Activated CD8-positive, alpha-beta memory T cell treated with anti-CD3 and anti-CD28 coated beads, Interleukin-2, amount 10 ng/mL, durations not matched to agents 7 days and 5 days (primary cell): ENCODE results near the gene ST8SIA1. TPM values are rescaled to one million over a fixed set of nuclear protein-coding genes. Genes with fewer than 3 reads are reported as not detected.
"Not testable (repeated sequence)": the region's sequence is repeated elsewhere in the genome, so short reads cannot be mapped to it uniquely, and the experiment has no call there.

ENCODE experiments used
- ATAC-seq: fragments of 150-1000 bp; cut with Tn5 transposase; one replicate; pipeline ENCODE4 v1.10.0; 2021; ENCODE audit warnings: moderate library complexity
- CTCF ChIA-PET: fragments of 350-600 bp; sonication (Branson Sonifier 250); formaldehyde crosslinking; loops from one replicate; lab custom pipeline; 2021; ENCODE audit warnings: antibody characterized with exemption; lab: Charles Lee
- DNase-seq: peaks from one replicate; pipeline ENCODE4 v3.0.0-alpha.2; 2020
- H3K27ac Mint-ChIP-seq: one replicate; pipeline ENCODE4 v1.8.0; 2021; ENCODE audit warnings: mild to moderate bottlenecking, mixed read lengths
- H3K27me3 Mint-ChIP-seq: one replicate; pipeline ENCODE4 v1.8.0; 2021; ENCODE audit warnings: mixed read lengths
- H3K36me3 Mint-ChIP-seq: one replicate; pipeline ENCODE4 v1.8.0; 2021; ENCODE audit warnings: mild to moderate bottlenecking, mixed read lengths
- H3K4me1 Mint-ChIP-seq: one replicate; pipeline ENCODE4 v1.8.0; 2021; ENCODE audit warnings: mixed read lengths
- H3K4me3 Mint-ChIP-seq: one replicate; pipeline ENCODE4 v1.8.0; 2021; ENCODE audit warnings: mild to moderate bottlenecking, moderate library complexity, mixed read lengths
- H3K9me3 Mint-ChIP-seq: one replicate; pipeline ENCODE4 v1.8.0; 2022; ENCODE audit warnings: low read depth, mixed read lengths
- total RNA-seq, 2 experiments: library from RNA; stranded (reverse); gene quantifications; one replicate each; pipeline ENCODE4 v1.2.3, GENCODE V29; 2021

ST8SIA1 gene
- total RNA-seq, result 1 to 10 TPM; 2.7 to 4.6 TPM

- DNase-seq (peak; percentile 76), ATAC-seq (peak; percentile 48)
- Mint-ChIP-seq H3K4me1 (peaks cover 26% of the 10 kb centered on the region), H3K27ac (peak within 1 kb of the TSS; percentile 82), H3K9me3 (no peaks in the 10 kb centered on the region), H3K36me3 (no peaks in the 10 kb centered on the region), H3K4me3 (peak within 1 kb of the TSS; percentile 88), H3K27me3 (peaks cover 13% of the 10 kb centered on the region)
- CTCF ChIA-PET, result interaction anchor here (0.9 to 2.0 kb wide), 18 partner anchors 47 to 637 kb away, joined by 3 to 16 read pairs (median 6); no protein-coding TSS in a partner anchor
Measured at GRCh38 chr12:22334410-22335100, at the start of gene ST8SIA1. Gene ST8SIA1, minus strand, starts transcription at chr12:22334707. Its CDS starts 475 bp downstream, at chr12:22334232.

GRCh38 chr12:22380031-22380430 lies 45.5 kb upstream of the ST8SIA1 start:
- no peaks in the 10 kb centered on the region for H3K4me1 Mint-ChIP-seq
- H3K4me3 Mint-ChIP-seq, result no peak overlapping the region
- H3K9me3 Mint-ChIP-seq, result peaks cover 5% of the 10 kb centered on the region
- no peak for ATAC-seq
- no peak overlapping the region for H3K27ac Mint-ChIP-seq
- no peak for DNase-seq
- CTCF ChIA-PET, result no interaction called here
- H3K36me3 Mint-ChIP-seq, result peaks cover 3% of the 10 kb centered on the region
- H3K27me3 Mint-ChIP-seq, result no peaks in the 10 kb centered on the region

- DNase-seq, result no peak
- no peak overlapping the region for H3K27ac Mint-ChIP-seq
- no peaks in the 10 kb centered on the region for H3K36me3 Mint-ChIP-seq
- H3K4me3 Mint-ChIP-seq, result no peak overlapping the region
- H3K27me3 Mint-ChIP-seq, result no peaks in the 10 kb centered on the region
- no peaks in the 10 kb centered on the region for H3K4me1 Mint-ChIP-seq
- peaks cover 2% of the 10 kb centered on the region for H3K9me3 Mint-ChIP-seq
- CTCF ChIA-PET, result interaction anchor here (1.6 kb wide), 1 partner anchor 11 kb away, joined by 3 read pairs; no protein-coding TSS in a partner anchor
- ATAC-seq, result no peak
Measured at GRCh38 chr12:22377731-22378496, 43.4 kb upstream of the ST8SIA1 start.

- H3K36me3 Mint-ChIP-seq, DNase-seq, H3K27ac Mint-ChIP-seq, H3K9me3 Mint-ChIP-seq, CTCF ChIA-PET, H3K4me1 Mint-ChIP-seq, H3K27me3 Mint-ChIP-seq, H3K4me3 Mint-ChIP-seq, ATAC-seq: not testable (repeated sequence)
Measured at GRCh38 chr12:22376596-22377150, 42.2 kb upstream of the ST8SIA1 start.

GRCh38 chr12:22374508-22374907 lies 40.0 kb upstream of the ST8SIA1 start:
- H3K4me1 Mint-ChIP-seq, result no peaks in the 10 kb centered on the region
- DNase-seq, result no peak
- no peak for ATAC-seq
- CTCF ChIA-PET, result no interaction called here
- no peaks in the 10 kb centered on the region for H3K36me3 Mint-ChIP-seq
- H3K4me3 Mint-ChIP-seq, result no peak overlapping the region
- peaks cover 2% of the 10 kb centered on the region for H3K9me3 Mint-ChIP-seq
- H3K27me3 Mint-ChIP-seq, result no peaks in the 10 kb centered on the region
- H3K27ac Mint-ChIP-seq, result no peak overlapping the region

GRCh38 chr12:22372277-22372837 lies 37.9 kb upstream of the ST8SIA1 start:
- no peak overlapping the region for H3K27ac Mint-ChIP-seq
- no peak overlapping the region for H3K4me3 Mint-ChIP-seq

GRCh38 chr12:22366181-22366580 lies 31.7 kb upstream of the ST8SIA1 start:
- Mint-ChIP-seq H3K36me3 (no peaks in the 10 kb centered on the region), H3K4me3 (no peak overlapping the region), H3K27ac (no peak overlapping the region), H3K4me1 (no peaks in the 10 kb centered on the region), H3K27me3 (no peaks in the 10 kb centered on the region), H3K9me3 (peaks cover 7% of the 10 kb centered on the region)
- DNase-seq (no peak), ATAC-seq (no peak)
- CTCF ChIA-PET, result interaction anchor here (1.0 to 1.2 kb wide), 2 partner anchors 12 to 77 kb away, joined by 3 read pairs; no protein-coding TSS in a partner anchor

More at GRCh38 chr12:22372277-22372837, 37.9 kb upstream of the ST8SIA1 start:
- Mint-ChIP-seq H3K4me1 (no peaks in the 10 kb centered on the region), H3K27me3 (no peaks in the 10 kb centered on the region), H3K9me3 (peaks cover 4% of the 10 kb centered on the region), H3K36me3 (no peaks in the 10 kb centered on the region)
- ATAC-seq (no peak), DNase-seq (no peak)
- CTCF ChIA-PET, result no interaction called here

- H3K27ac Mint-ChIP-seq, result no peak overlapping the region
- H3K4me1 Mint-ChIP-seq, result no peaks in the 10 kb centered on the region
- no peaks in the 10 kb centered on the region for H3K36me3 Mint-ChIP-seq
- H3K4me3 Mint-ChIP-seq, result no peak overlapping the region
- DNase-seq (no peak), ATAC-seq (no peak)
- no peaks in the 10 kb centered on the region for H3K27me3 Mint-ChIP-seq
- CTCF ChIA-PET, result no interaction called here
- no peaks in the 10 kb centered on the region for H3K9me3 Mint-ChIP-seq
Measured at GRCh38 chr12:22361785-22362184, 27.3 kb upstream of the ST8SIA1 start.

- Mint-ChIP-seq H3K4me3 (no peak overlapping the region), H3K36me3 (no peaks in the 10 kb centered on the region)
Measured at GRCh38 chr12:22360774-22361173, 26.3 kb upstream of the ST8SIA1 start.

GRCh38 chr12:22357531-22357930 lies 23.0 kb upstream of the ST8SIA1 start:
- CTCF ChIA-PET, result no interaction called here
- Mint-ChIP-seq H3K4me1 (no peaks in the 10 kb centered on the region), H3K9me3 (no peaks in the 10 kb centered on the region), H3K27me3 (no peaks in the 10 kb centered on the region), H3K4me3 (no peak overlapping the region), H3K27ac (no peak overlapping the region), H3K36me3 (peaks cover 1% of the 10 kb centered on the region)
- no peak for DNase-seq
- ATAC-seq, result no peak

More at GRCh38 chr12:22360774-22361173, 26.3 kb upstream of the ST8SIA1 start:
- CTCF ChIA-PET, result no interaction called here
- no peak for DNase-seq
- Mint-ChIP-seq H3K27ac (no peak overlapping the region), H3K27me3 (no peaks in the 10 kb centered on the region), H3K4me1 (no peaks in the 10 kb centered on the region), H3K9me3 (no peaks in the 10 kb centered on the region)
- no peak for ATAC-seq

GRCh38 chr12:22356231-22356630 lies 21.7 kb upstream of the ST8SIA1 start:
- H3K4me3 Mint-ChIP-seq, result no peak overlapping the region
- no peaks in the 10 kb centered on the region for H3K9me3 Mint-ChIP-seq
- no peaks in the 10 kb centered on the region for H3K4me1 Mint-ChIP-seq
- DNase-seq, result no peak
- CTCF ChIA-PET, result interaction anchor here (1.2 kb wide), 2 partner anchors 21 to 89 kb away, joined by 3 read pairs; no protein-coding TSS in a partner anchor
- H3K27ac Mint-ChIP-seq, result no peak overlapping the region
- no peaks in the 10 kb centered on the region for H3K27me3 Mint-ChIP-seq
- no peak for ATAC-seq
- peaks cover 1% of the 10 kb centered on the region for H3K36me3 Mint-ChIP-seq

GRCh38 chr12:22355011-22355580 lies 20.6 kb upstream of the ST8SIA1 start:
- DNase-seq, result no peak
- no peaks in the 10 kb centered on the region for H3K4me1 Mint-ChIP-seq
- CTCF ChIA-PET, result interaction anchor here (0.5 to 1.2 kb wide), 3 partner anchors 19 to 514 kb away, joined by 3 read pairs; no protein-coding TSS in a partner anchor
- peaks cover 1% of the 10 kb centered on the region for H3K36me3 Mint-ChIP-seq
- H3K27ac Mint-ChIP-seq, result no peak overlapping the region
- H3K9me3 Mint-ChIP-seq, result no peaks in the 10 kb centered on the region
- H3K27me3 Mint-ChIP-seq, result no peaks in the 10 kb centered on the region
- ATAC-seq, result no peak
- H3K4me3 Mint-ChIP-seq, result no peak overlapping the region
